Astrocyte (in vitro differentiated cells and primary cell): ENCODE data around the gene CFAP73.

ENCODE experiments used
- CTCF ChIP-seq: IDR thresholded peaks from 2 replicates; pipeline ENCODE4 v1.5.1; 2011; ENCODE audit warnings: low read depth, mild to moderate bottlenecking, inconsistent platforms, low read length, moderate library complexity; ENCODE audit not compliant: insufficient read depth
- EZH2 ChIP-seq: IDR thresholded peaks from 2 replicates; pipeline ENCODE4 v1.6.1; 2012; ENCODE audit warnings: mild to moderate bottlenecking, low read length, inconsistent platforms; ENCODE audit not compliant: insufficient read depth

DNA sequence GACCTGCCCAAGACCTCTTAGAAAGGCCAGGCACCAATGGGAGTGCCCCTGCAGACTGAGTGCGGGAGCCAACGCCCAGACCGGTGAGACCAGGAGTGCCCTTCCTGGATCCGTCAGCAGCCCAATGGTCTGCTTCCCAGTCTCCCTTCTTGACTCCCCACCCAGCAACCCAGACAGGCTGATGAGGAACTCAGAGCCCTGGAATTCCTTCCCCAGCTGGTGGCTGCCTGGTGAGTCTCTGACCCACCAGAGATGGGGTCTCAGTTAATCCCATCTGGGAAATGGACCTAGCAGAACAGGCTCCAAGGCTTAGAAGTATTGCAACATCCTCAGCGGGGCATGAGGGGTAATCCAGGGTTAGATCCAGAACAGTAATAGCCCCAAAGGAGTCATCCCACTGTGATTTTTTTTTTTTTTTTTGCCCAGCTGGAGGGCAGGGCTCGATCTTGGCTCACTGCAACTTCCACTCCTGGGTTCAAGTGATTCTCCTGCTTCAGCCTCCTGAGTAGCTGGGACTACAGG, 12.5 kb upstream of the CFAP73 start:
- TF ChIP-seq CTCF = no peak
- no peak for TF ChIP-seq EZH2
